ENCODE results near the gene THOC2.
"Not testable (repeated sequence)": the region's sequence is repeated elsewhere in the genome, so short reads cannot be mapped to it uniquely, and the experiment has no call there.

The THOC2 gene

GRCh38 chrX:123580792-123581191, 152.1 kb downstream of the THOC2 start:
- DNase-seq (ENCODE audit: low read depth in 2 of 2), result no peak

GRCh38 chrX:123574027-123574426, 158.8 kb downstream of the THOC2 start:
- not testable (repeated sequence) for DNase-seq (ENCODE audit: low read depth in 2 of 2)

- DNase-seq (ENCODE audit: low read depth in 2 of 2), result no peak
These were observed 162.8 kb downstream of the THOC2 start for GRCh38 chrX:123570011-123570590.

GRCh38 chrX:123563167-123563566, 169.7 kb downstream of the THOC2 start:
- DNase-seq (ENCODE audit: low read depth in 2 of 2), result no peak

GRCh38 chrX:123562342-123563146, 170.3 kb downstream of the THOC2 start:
- DNase-seq (ENCODE audit: low read depth in 2 of 2), result no peak

- no peak for DNase-seq (ENCODE audit: low read depth in 2 of 2)
These were observed 171.2 kb downstream of the THOC2 start for GRCh38 chrX:123561439-123562215.

- DNase-seq (ENCODE audit: low read depth in 2 of 2), result no peak
These were observed 182.0 kb downstream of the THOC2 start for GRCh38 chrX:123550829-123551228.

All from stimulated activated CD8-positive, alpha-beta memory T cell treated with anti-CD3 and anti-CD28 coated beads, Interleukin-15, amount 100 ng/mL, for 4 hours (primary cell).